Activated CD8-positive, alpha-beta T cell treated with anti-CD3 and anti-CD28 coated beads for 36 hours (primary cell): ENCODE data around the gene SGSH. TPM values are rescaled to one million over a fixed set of nuclear protein-coding genes. Genes with fewer than 3 reads are reported as not detected.
"Not testable (repeated sequence)": the region's sequence is repeated elsewhere in the genome, so short reads cannot be mapped to it uniquely, and the experiment has no call there.

ENCODE experiments used
- ATAC-seq: fragments of 200-7000 bp; cut with Tn5 transposase; one replicate; pipeline ENCODE4 v1.10.0; 2021; ENCODE audit warnings: mild to moderate bottlenecking, moderate library complexity
- CTCF ChIA-PET: fragments of 350-600 bp; sonication (Branson Sonifier 250); formaldehyde crosslinking; loops from one replicate; lab custom pipeline; 2021; ENCODE audit warnings: antibody characterized with exemption; lab: Charles Lee
- POLR2A ChIA-PET: fragments of 350-600 bp; sonication (Branson Sonifier 250); formaldehyde crosslinking; loops from one replicate; lab custom pipeline; 2021; ENCODE audit warnings: antibody characterized with exemption; lab: Charles Lee
- DNase-seq: peaks from one replicate; pipeline ENCODE4 v3.0.0-alpha.2; 2020
- H3K27ac Mint-ChIP-seq: one replicate; pipeline ENCODE4 v1.8.0; 2021; ENCODE audit warnings: mild to moderate bottlenecking, mixed read lengths
- H3K27me3 Mint-ChIP-seq: one replicate; pipeline ENCODE4 v1.8.0; 2021; ENCODE audit warnings: mixed read lengths
- H3K36me3 Mint-ChIP-seq: one replicate; pipeline ENCODE4 v1.8.0; 2021; ENCODE audit warnings: low read depth, mixed read lengths
- H3K4me1 Mint-ChIP-seq: one replicate; pipeline ENCODE4 v1.8.0; 2021; ENCODE audit warnings: low read depth, mixed read lengths
- H3K4me3 Mint-ChIP-seq: one replicate; pipeline ENCODE4 v1.8.0; 2021; ENCODE audit warnings: mild to moderate bottlenecking, moderate library complexity, mixed read lengths
- H3K9me3 Mint-ChIP-seq: one replicate; pipeline ENCODE4 v1.8.0; 2021; ENCODE audit warnings: mixed read lengths
- CTCF ChIP-seq: fragments of 200-600 bp; IDR thresholded peaks from one replicate; pipeline ENCODE4 v1.8.0; 2022; ENCODE audit warnings: antibody characterized with exemption, mild to moderate bottlenecking
- intact Hi-C: fragments of 100-400 bp; cut with micrococcal nuclease; formaldehyde crosslinking; loops from one replicate; pipeline ENCODE4 v1.10.0; 2022
- total RNA-seq, 2 experiments: library from RNA; stranded (reverse); gene quantifications; one replicate each; pipeline ENCODE4 v1.2.3, GENCODE V29; 2021

The SGSH gene
- total RNA-seq, 2 experiments from 2014 or later = 7.8 to 8.3 TPM

- TF ChIP-seq CTCF = no peak
- POLR2A ChIA-PET = interaction anchor here (1.0 kb wide), 2 partner anchors 8 to 27 kb away, joined by 3 read pairs; no protein-coding TSS in a partner anchor
Measured at GRCh38 chr17:80244871-80245509, 24.9 kb upstream of the SGSH start.

GRCh38 chr17:80244448-80244847 lies 24.3 kb upstream of the SGSH start:
- H3K4me1 Mint-ChIP-seq, H3K27me3 Mint-ChIP-seq, H3K27ac Mint-ChIP-seq, H3K4me3 Mint-ChIP-seq, H3K36me3 Mint-ChIP-seq, ATAC-seq, POLR2A ChIA-PET, H3K9me3 Mint-ChIP-seq, intact Hi-C loops, DNase-seq: not testable (repeated sequence)
- CTCF ChIA-PET = interaction anchor here (1.1 kb wide), 1 partner anchor 9 kb away, joined by 3 read pairs; no protein-coding TSS in a partner anchor

More at GRCh38 chr17:80244871-80245509, 24.9 kb upstream of the SGSH start:
- H3K9me3 Mint-ChIP-seq = no peaks in the 10 kb centered on the region
- no peaks in the 10 kb centered on the region for H3K4me1 Mint-ChIP-seq
- DNase-seq (no peak), ATAC-seq (no peak)
- CTCF ChIA-PET = no interaction called here
- no peaks in the 10 kb centered on the region for H3K27me3 Mint-ChIP-seq
- H3K4me3 Mint-ChIP-seq = no peak overlapping the region
- intact Hi-C loops = no loop called here
- no peak overlapping the region for H3K27ac Mint-ChIP-seq
- H3K36me3 Mint-ChIP-seq = no peaks in the 10 kb centered on the region

GRCh38 chr17:80243526-80244433 lies 23.6 kb upstream of the SGSH start:
- no peak overlapping the region for H3K4me3 Mint-ChIP-seq
- H3K4me1 Mint-ChIP-seq = no peaks in the 10 kb centered on the region
- H3K9me3 Mint-ChIP-seq = no peaks in the 10 kb centered on the region
- TF ChIP-seq CTCF = no peak
- DNase-seq = no peak
- H3K27me3 Mint-ChIP-seq = no peaks in the 10 kb centered on the region
- ChIA-PET POLR2A (no interaction called here), CTCF (interaction anchor here (1.1 kb wide), 1 partner anchor 9 kb away, joined by 3 read pairs; no protein-coding TSS in a partner anchor)
- no peak for ATAC-seq
- intact Hi-C loops = no loop called here
- no peak overlapping the region for H3K27ac Mint-ChIP-seq
- no peaks in the 10 kb centered on the region for H3K36me3 Mint-ChIP-seq

- no peak overlapping the region for H3K27ac Mint-ChIP-seq
- intact Hi-C loops = no loop called here
- DNase-seq (no peak), ATAC-seq (no peak)
- H3K4me1 Mint-ChIP-seq = no peaks in the 10 kb centered on the region
- no peak overlapping the region for H3K4me3 Mint-ChIP-seq
- no peaks in the 10 kb centered on the region for H3K9me3 Mint-ChIP-seq
- CTCF ChIA-PET = no interaction called here
- TF ChIP-seq CTCF = no peak
- POLR2A ChIA-PET = interaction anchor here (1.0 kb wide), 1 partner anchor 16 kb away, joined by 3 read pairs; no protein-coding TSS in a partner anchor
- H3K36me3 Mint-ChIP-seq = peaks cover 6% of the 10 kb centered on the region
- H3K27me3 Mint-ChIP-seq = no peaks in the 10 kb centered on the region
Measured at GRCh38 chr17:80242505-80242904, 22.4 kb upstream of the SGSH start.

GRCh38 chr17:80237386-80237785 lies 17.3 kb upstream of the SGSH start:
- H3K27ac Mint-ChIP-seq = no peak overlapping the region
- no peaks in the 10 kb centered on the region for H3K27me3 Mint-ChIP-seq
- no peaks in the 10 kb centered on the region for H3K4me1 Mint-ChIP-seq
- ChIA-PET POLR2A (interaction anchor here (0.8 to 1.6 kb wide), 2 partner anchors 8 to 18 kb away, joined by 3 to 4 read pairs; no protein-coding TSS in a partner anchor), CTCF (interaction anchor here (1.1 to 2.0 kb wide), 3 partner anchors 17 to 229 kb away, joined by 4 to 5 read pairs (median 4); no protein-coding TSS in a partner anchor)
- TF ChIP-seq CTCF = no peak
- ATAC-seq (no peak), DNase-seq (no peak)
- H3K9me3 Mint-ChIP-seq = peaks cover 9% of the 10 kb centered on the region
- H3K4me3 Mint-ChIP-seq = no peak overlapping the region
- intact Hi-C loops = no loop called here
- peaks cover 25% of the 10 kb centered on the region for H3K36me3 Mint-ChIP-seq
